Stimulated activated CD4-positive, alpha-beta T cell treated with anti-CD3 and anti-CD28 coated beads, Interleukin-12 subunit alpha, Interleukin-12 subunit beta, amount 100 ng/mL, for 4 hours (primary cell): ENCODE results near the gene SVOP.

ENCODE experiments used
- DNase-seq: peaks from one replicate; pipeline ENCODE4 v3.0.0-alpha.2; 2020

SVOP gene

DNA sequence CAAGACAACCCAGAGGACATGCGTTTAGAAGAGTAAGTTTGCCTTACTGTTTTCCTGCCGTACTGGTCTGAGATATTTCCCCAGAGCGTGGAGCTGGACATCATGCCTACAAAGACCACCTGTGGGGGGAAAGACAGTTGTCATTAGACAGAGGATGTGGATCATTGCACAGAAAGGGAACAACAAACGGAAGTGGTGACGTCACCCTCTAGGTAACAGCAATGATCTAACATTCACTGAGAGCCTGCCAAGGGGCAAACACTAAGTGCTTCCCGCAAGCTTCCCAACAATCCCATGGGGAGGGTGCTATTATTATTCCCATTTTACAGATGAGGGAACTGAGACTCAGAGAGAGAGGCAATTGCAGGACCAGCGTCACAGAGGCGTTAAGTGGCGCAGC, 48.5 kb downstream of the SVOP start:
- DNase-seq = no peak

DNA sequence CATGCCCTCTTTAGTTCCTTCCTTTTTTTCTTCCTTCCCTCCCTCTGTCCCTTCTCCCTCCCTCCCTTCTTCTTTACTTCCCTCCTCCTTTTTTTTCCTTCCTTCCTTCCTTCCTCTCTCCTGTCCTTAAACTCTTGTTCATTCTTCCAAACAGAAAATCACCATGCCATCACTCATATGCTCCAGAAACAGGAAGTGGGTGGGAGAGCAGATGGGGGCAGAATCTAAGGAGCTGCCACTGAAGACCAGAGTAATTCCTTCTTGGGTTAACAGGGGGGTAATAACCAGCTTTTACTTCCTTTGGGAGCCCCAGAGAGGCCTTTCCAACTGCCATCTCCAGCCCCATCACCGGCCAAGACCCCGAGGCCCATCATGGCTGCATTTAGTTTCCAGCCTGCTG, 51.2 kb downstream of the SVOP start:
- no peak for DNase-seq

DNA sequence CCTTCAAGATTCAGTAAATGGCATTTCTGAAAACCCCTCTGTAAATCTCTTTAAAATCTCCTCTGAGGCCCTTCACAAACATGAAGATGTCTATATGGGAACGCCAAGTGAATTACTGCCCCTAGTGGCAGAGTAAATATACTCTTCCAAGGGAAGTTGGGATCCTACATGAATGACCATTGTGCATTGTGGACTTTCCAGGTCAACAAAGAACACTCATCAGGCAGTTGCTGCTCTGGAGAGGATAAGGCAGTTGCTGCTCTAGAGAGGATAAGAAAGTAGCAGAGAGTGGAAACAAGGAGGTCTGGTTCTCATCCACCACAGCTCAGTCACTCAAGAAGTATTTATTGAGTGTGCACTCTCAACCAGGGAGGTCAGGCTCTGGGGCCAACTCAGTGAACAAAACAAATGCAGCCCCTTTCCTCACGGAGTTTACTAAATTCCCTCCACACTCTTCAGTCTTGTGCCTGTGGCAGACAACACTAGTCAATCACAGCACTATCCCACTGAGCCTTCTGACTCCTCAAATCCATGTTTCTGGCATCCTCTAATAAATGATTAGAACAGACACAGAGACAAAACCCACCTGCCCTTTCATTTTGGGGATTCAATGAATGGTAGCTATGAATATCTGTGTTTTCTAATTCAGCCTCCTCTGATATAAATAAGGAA, 52.9 kb downstream of the SVOP start:
- DNase-seq = no peak

GRCh38 chr12:108966378-108967151, 54.3 kb downstream of the SVOP start:
- no peak for DNase-seq

- DNase-seq = no peak
Observed at GRCh38 chr12:108965886-108966285, 55.0 kb downstream of the SVOP start.

DNA sequence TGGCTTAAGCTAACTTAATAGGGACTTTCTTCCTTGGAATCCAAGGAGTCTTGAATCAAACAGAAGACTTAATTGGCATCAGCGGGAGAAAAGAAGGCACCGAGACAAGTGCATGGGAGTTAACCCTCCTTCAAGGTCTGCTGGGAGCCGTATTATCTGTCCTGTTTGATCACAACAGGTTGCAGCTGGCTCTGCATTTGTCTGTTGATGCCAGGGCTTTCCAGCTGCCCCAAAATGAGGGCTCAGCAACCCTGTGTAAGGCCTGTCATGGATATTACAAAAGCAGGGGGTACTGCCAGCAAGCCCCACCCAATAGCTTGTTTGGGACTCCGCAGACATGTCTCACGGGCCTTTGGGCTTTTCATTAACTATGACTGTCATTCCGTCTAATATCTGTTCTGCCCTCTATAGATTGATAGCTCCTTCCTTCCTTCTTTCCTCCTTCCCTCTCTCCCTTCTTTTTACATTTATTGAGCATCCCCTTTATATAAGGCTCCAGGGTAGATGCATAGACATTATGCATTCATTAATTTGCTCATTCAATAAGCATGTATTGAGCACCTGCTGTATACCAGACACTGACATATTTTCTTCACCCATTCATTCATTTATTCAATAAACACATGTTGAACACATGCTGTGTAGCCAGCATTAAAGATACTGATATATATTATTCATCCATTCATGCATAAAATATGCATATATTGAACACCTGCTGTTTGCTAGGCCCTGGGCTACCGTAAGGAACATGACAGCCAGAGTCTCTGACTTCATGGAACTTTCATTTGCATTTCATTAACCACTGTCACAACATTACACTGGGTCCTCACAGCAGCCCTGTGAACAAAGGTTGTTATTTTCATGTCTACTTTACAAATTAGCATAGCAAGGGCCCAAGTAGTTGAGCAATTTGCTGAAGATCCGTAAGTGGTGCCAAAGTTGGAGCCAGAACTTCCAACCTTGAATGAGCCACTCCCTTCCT, 56.2 kb downstream of the SVOP start:
- no peak for DNase-seq

DNA sequence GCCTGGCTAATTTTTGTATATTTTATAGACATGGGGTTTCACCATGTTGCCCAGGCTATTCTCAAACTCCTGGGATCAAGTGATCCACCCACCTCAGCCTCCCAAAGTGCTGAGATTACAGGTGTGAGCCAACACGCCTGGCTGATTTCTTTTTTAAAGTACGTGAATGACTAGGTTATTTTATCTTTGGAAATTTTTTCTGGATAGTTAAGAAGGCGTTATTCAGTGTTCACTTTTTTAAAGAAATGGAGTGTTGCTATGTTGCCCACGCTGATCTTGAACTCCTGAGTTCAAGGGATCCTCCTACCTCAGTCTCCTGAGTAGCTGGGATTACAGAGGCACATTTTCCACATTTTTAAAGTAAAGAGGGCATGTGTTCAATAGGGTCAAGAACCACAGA, 58.6 kb downstream of the SVOP start:
- no peak for DNase-seq

GRCh38 chr12:108959748-108960655, 60.9 kb downstream of the SVOP start:
- DNase-seq = no peak

GRCh38 chr12:108955225-108955835, 65.5 kb downstream of the SVOP start:
- no peak for DNase-seq

DNA sequence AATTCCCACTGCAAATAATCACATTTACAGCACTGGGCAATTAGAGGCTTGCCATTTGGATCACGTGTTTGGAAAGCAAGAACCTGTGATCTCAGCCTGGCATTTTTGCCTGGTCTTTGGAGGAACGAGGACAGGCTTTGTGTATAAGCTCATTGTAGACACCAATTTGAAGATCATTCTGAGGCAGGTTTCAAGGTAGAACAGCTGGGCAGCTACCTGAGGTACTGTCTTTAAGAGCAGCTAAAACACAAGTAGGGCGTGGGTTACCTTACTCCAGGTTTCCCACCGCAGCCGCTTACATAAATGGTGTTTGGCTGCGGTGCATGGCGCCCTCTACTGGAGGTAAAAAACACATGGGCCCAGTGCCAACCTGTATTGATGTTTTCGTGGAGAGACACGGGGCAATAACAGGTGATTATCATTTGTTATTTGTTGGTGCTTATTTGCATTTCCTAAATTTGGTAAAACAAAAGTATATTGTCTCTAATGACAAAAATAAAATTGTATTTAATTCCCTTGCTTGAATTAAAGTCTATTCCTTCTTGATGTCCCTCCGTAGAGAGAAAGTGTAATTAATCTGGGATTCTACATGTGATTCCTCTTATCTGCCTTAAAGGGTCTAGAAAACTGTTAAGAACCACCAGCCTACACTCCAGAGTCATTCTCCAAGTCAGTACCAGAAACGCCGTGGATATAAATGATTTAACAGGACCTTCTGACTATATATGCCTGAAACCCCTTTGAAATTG, 69.7 kb downstream of the SVOP start:
- DNase-seq = peak; percentile 53

DNA sequence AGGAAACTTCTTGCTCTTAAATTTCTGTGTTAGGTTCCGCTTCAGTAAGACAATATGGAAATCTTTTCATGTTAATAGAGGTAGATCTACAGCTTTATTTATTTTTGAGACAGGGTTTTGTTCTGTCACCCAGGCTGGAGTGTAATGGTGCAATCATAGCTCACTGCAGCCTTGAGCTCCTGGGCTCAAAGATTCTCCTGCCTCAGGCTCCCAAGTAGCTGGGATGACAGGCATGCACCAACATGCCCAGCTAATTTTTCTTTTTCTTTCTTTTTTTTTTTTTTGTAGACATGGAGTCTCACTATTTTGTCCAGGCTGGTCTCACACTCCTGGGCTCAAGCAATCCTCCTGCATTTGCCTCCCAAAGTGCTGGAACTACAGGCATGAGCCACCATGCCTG, 70.9 kb downstream of the SVOP start:
- DNase-seq = no peak

DNA sequence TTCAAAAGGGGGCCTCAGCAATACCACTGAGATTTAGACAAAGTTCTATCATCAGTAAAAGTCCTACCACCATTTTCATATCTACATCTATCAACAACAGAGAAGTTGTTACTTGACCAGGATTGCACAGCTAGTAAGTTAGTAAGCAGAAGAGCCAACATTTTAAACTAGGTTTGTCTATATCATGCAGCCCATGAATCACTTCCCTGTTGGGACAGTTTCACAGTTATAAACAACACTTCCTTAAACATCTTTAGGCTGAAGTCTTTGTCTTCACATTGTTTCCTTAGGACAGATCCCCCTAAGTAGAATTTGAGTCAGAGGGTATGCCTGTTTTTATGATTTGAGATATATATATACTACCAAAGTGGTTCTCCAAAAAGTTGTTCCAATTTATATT, 72.5 kb downstream of the SVOP start:
- no peak for DNase-seq

DNA sequence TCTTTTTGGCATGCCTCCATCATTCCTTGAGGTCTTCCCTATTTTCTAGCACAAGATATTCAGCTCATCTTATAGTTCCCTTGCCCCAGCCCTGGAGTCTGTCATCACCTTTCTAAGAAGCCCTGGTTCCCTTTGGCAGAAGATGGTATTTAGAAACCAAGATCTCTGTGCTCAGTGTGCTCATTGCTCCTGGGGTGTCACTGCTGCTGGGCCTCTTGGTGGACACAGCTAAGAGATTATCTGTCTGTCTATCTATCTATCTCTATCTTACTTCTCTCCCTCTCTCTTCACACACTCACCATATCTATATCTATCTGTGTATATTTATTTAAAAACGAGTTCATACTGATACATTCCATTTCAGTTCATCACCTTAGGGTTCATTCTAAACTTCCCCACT, 73.8 kb downstream of the SVOP start:
- DNase-seq = no peak

DNA sequence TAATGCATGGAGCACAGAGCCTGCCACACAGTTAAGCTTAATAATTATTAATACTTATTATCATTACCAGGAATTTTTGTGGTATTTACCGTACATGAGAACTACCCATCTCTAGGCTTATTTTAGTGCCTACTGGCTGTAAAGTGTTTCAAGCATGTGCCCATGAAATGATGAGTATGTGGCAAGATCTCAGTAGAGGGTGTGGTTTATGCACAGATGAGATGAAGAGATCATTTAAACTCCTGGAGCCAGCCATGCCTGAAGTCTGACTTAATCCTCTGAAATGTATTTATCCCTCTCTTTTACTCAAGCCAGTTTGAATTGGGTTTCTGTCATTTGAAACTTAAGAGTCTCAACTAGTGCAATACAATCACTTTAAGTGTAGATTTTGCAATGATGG, 80.7 kb downstream of the SVOP start:
- DNase-seq = no peak

DNA sequence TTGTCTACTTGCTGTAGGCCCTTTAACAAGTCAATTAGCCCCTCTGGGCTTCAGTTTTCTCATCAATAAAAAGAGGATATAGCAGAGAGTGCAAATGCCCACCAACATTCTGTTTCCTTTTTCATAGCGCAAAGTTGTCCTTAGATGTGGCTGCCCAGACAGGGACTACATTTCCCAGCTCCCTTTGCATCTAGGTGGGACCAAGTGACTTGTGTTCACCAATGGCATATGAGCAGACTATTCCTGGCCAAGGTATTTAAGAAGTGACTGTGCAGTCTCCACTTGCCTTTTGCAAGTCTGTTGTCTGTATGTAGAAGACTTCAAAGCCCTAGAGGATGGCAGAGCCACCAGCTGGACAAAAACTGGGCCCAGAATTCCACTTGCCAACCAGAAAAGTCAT, 81.3 kb downstream of the SVOP start:
- DNase-seq = no peak

DNA sequence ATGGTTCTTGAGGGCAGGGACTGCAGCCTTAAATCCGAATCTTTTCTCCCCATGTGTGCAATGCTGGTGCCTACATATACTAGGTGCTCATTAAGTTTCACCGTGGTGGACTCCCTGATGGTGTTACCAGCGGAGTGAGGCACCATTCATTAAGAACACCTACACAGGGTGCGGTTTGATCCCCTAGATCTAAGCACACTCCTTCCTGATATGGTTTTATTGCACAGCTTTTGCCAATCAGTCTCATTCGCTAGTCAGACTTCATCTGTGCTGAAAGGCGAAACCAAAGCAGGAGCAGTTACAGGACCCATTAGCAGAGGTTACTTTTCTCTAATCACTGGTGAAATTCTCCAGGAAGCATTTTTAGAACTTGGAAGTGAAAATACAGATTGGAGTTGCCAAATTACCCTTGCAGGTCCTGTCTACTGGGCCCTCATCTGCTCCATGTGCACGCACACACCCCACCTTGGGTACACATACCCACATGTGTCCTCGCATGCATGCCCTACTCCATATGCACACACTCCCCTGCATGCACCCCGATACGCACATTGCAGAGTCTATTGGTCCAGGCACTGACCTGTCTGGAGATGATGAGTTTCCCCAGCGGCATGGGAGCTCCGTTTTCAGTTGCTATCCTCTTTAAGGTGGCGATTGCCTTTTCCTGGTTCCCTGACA, 82.5 kb downstream of the SVOP start:
- no peak for DNase-seq

DNA sequence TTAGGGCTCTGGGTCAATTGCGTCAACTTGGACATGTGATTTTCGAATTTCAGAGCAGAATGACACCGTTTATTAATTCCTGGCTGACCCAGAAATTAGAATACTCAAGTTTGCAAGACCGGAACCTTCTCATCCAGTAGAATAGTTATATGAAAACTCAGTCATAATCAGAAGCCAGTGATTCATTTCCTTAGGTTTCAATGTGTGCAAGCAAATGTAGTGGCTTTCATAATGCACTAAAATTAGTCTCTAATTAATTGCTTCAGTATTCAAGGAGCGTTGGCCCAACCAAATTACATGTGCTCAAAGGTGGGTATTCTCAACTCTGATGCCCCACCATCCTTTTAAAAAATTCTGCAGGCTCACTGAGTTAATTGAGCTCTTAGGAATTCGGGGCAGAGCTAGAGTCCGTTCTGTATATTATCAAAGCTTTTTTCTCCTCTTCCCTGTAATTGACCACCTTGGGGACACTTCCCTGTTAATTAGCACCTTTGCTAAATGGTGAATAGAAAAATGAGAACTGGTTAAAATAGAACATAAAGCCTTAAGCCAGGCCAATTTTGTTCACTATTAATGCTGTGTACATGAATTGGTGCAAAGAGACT, 85.6 kb downstream of the SVOP start:
- DNase-seq = no peak

GRCh38 chr12:108933949-108934348, 86.9 kb downstream of the SVOP start:
- no peak for DNase-seq

DNA sequence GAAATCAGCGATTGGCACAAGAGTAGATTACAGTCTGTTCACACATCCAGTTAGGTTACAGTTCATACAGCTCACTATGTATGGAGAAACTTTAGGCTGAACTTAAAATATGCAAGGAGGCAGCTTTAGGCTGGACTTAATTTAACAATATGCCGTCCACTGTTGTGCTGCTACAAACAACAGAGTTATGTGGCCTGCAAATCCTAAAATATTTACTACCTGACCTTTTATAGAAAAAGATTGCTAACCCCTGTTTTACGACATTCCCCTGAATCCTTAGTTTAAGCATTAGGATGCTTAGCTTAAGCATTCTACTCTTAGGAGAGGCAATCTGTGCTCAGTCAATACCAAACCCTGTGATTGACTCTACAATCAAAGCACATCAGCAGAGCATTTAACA, 90.1 kb downstream of the SVOP start:
- no peak for DNase-seq

DNA sequence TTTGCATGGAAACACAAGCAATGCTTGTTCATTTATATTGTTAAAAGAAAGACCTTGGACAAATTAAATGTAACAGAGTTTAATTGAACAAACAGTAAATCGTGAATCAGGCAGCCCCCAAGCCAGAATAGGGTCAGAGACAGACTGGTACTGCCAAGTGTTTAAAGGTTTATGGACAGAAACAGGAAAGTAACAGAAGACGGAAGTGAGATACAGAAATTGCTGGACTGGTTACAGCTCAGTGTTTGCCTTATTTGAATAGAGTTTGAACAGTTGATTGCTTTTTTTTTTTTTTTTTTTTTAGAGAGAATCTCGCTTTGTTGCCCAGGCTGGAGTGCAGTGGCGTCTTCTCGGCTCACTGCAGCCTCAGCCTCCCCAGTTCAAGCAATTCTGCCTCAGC, 90.7 kb downstream of the SVOP start:
- no peak for DNase-seq
